ENCODE results near the gene ING1.
"Not testable (repeated sequence)": the region's sequence is repeated elsewhere in the genome, so short reads cannot be mapped to it uniquely, and the experiment has no call there.

ING1 gene, protein sequence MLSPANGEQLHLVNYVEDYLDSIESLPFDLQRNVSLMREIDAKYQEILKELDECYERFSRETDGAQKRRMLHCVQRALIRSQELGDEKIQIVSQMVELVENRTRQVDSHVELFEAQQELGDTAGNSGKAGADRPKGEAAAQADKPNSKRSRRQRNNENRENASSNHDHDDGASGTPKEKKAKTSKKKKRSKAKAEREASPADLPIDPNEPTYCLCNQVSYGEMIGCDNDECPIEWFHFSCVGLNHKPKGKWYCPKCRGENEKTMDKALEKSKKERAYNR

DNA sequence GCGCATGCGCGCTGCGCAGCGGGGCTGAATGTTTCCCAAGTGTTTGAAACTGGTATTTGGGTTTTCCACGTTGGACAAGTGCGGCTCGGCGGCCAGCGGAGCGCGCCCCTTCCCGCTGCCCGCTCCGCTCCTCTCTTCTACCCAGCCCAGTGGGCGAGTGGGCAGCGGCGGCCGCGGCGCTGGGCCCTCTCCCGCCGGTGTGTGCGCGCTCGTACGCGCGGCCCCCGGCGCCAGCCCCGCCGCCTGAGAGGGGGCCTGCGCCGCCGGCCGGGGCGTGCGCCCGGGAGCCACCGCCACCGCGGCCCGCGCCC is at the start of gene ING1:
Gene ING1, plus strand, starts transcription at position 59 of the 311 bp plus-strand sequence. CDS start 450 bp downstream, outside the sequence.
- no peak for DNase-seq (ENCODE audit: low read depth in 2 of 2)

DNA sequence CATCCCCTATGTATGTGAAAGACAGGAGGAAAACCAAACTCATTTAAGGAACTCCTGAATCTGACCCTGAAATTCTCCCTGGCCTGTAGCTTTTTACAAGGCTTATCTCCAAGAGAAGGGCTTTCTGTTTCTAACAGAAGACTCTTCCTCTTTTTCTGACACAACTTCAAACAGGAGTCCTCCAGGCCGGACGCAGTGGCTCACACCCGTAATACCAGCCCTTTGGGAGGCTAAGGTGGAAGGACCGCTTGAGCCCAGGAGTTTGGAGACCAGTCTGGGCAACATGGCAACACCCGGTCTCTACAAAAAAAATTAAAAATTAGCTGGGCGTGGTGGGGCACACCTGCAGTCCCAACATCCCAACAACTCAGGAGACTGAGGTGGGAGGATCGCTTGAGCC is 49.5 kb upstream of the ING1 start:
- no peak for DNase-seq (ENCODE audit: low read depth in 2 of 2)

DNA sequence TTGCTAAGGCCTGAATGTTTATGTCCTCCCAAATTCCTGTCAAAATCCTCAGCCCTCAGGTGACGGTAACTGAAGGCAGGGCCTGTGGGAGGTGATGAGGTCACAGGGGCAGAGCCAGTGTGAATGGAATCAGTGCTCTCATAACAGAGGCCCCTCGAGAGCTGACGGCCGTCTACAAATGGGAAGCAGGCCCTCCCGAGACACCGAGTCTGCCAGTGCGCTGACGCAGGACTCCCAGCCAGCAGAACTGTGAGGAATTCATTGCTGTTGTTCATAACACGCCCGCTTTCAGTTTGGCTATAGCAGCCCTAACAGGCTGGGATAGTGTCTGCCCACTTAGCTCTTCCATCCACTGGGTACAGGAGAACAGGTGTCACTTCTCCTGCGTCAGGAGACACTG is 48.8 kb upstream of the ING1 start:
- no peak for DNase-seq (ENCODE audit: low read depth in 2 of 2)

DNA sequence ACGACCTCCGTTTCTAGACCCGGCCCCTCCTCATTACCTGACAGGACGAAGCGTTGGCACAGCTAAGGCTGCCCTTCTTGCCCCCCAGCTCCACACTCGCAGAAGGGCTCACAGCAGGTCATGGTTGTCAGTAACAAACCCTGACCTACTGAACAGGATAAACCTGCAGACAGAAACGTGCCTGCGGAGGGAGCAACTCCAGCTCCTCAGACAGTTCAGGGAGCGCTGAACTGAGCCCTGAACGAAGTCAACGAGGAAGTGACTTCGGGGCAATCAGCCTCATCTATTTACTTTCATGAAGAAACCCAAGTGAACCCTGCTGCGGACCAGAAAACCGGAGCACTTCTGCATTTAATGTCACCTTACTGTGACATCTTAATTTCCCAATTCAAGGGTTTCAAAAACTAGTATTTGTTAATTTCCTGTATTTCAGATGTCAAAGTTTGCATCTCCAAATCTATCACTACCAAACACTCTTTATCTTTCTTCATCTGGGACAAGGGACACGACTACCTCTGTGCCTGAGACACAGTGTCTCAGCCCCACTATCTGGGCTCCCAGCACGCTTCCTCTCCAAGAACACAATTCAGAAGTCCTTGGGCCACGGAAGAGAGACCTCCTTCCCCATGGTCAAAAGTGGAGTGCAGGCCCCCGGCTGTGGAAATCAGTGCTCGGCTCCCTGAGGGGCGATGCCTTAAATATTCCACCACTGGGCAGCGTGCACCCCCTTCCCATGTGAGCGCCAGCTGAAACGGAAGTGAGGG is 47.8 kb upstream of the ING1 start:
- no peak for DNase-seq (ENCODE audit: low read depth in 2 of 2)

DNA sequence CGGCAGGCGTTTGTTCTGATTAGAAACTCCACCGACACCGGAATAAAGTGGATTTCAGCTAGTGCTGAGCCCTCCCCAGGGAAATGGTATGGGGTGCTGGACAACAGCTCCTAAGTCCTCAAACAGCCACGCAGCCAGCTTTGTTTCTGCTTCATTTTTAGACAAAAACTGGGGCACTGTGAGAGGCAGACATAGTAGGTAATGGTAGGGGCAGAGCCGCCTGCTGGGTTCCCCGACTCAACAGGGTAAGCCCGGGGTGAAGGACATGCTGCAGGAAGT is 47.3 kb upstream of the ING1 start:
- no peak for DNase-seq (ENCODE audit: low read depth in 2 of 2)

DNA sequence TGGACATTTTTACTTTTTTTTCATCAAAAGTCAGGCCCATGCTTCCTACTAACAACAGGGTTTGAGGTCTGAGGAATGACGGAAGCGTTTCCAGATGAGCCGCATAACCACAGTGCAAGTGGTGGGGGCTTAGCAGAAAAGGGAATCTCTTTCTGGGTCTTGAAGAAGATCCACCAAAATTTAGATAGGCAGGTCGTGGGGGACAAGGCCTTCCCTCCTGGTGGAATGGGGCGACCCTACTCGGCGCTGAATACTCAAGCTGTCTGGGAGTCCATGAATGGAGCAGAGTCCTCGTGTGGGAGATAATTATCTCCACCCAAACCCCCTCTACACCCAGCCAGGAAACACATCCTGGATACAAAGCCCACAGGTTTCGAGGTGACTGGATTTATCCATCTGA is 44.5 kb upstream of the ING1 start:
- no peak for DNase-seq (ENCODE audit: low read depth in 2 of 2)

DNA sequence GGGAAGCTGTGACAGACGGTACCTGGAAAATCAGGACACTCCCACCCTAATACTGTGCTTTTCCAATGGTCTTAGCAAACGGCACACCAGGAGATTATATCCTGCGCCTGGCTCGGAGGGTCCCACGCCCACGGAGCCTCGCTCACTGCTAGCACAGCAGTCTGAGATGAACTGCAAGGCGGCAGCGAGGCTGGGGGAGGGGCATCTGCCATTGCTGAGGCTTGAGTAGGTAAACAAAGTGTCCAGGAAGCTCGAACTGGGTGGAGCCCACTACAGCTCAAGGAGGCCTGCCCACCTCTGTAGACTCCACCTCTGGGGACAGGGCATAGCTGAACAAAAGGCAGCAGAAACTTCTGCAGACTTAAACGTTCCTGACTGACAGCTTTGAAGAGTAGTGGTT is 43.7 kb upstream of the ING1 start:
- DNase-seq (ENCODE audit: low read depth in 2 of 2), result not testable (repeated sequence)

DNA sequence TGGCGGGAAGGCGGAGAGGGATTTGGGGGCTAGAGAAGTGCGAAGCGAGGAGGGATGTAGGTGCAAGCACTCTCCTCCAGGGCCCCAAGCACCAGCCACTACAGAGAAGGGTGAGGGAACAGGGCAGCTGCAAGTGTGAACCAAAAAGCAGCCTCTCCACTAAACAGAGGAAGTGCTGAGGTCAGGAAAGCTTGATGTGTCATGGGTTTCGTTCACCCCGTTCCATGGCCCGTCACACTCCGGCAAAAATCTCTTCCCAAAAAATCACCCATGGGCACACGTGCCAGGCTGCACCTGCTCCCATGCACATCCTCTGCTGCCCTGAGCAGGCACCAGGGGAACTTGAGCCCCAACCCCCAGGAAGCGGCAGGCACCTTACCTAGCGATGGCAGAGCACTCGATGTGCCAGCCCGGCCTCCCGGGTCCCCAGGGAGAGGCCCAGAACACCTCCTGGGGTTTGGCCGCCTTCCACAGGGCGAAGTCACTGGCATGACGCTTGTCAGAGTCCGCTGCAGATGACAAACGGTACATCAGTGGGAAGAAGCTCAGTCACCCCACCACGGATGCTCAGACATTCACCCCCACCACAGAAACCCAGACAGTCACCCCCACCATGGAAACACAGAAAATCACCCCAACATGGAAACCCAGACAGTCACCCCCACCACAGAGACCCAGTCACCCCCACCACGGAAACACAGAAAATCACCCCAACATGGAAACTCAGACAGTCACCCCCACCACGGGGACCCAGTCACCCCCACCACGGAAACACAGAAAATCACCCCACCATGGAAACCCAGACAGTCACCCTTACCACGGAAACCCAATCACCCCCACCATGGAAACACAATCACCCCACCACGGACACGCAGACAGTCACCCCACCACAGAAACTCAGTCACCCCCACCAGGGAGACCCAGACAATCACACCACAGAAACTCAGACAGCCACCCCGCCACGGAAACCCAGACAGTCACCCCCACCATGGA is 36.6 kb upstream of the ING1 start:
- no peak for DNase-seq (ENCODE audit: low read depth in 2 of 2)

DNA sequence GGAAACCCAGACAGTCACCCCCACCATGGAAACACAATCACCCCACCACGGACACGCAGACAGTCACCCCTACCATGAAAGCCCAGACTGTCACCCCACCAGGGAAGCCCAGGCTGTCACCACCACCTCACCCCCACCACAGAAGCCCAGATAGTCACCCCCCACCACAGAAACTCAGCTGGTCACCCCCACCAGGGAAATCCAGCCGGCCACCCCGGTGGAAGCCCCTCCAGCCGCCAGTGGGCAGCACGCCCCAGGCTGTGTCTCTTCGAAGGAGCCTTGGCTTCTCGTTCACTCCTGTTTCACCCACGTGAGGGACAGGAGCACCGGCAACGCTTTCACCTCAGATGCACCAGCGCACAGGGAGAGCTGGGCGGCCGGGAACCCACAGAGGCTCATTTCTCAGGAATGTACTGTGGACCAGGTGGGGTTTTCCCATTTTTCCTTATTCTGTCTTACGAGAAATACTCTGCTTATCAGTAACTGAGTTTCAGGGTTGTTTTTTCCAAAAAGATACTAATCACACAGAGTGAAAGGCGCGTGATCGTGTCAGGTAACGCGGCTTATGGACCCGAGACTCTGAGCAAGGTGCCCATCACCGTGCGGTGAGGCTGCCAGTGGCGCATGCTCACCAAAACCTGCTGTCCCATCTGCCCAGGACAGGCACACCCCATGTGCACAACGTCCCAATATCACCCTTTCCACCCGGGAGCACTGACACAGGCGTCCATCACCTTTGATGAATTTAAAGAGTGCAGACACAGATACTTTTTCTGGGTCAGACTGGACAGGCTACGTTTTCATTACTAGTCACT is 35.6 kb upstream of the ING1 start:
- DNase-seq (ENCODE audit: low read depth in 2 of 2), result no peak

DNA sequence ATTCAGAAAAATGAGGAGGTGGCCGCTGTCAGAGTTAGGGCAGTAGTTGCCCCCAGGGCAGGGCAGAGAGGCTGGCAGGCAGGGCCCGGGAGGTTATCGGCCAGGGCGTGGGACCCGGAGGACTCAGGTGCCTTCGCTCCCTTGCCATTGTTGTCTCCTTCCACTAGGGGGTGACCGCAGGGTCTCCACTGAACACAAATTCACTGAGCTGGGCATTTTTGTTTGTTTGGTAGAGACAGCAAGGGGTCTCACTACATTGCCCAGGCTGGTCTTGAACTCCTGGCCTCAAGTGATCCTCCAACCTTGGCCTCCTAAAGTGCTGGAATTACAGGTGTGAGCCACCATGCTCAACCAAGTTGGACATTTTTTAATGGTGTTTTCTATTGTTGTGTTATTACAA is 32.6 kb upstream of the ING1 start:
- no peak for DNase-seq (ENCODE audit: low read depth in 2 of 2)

DNA sequence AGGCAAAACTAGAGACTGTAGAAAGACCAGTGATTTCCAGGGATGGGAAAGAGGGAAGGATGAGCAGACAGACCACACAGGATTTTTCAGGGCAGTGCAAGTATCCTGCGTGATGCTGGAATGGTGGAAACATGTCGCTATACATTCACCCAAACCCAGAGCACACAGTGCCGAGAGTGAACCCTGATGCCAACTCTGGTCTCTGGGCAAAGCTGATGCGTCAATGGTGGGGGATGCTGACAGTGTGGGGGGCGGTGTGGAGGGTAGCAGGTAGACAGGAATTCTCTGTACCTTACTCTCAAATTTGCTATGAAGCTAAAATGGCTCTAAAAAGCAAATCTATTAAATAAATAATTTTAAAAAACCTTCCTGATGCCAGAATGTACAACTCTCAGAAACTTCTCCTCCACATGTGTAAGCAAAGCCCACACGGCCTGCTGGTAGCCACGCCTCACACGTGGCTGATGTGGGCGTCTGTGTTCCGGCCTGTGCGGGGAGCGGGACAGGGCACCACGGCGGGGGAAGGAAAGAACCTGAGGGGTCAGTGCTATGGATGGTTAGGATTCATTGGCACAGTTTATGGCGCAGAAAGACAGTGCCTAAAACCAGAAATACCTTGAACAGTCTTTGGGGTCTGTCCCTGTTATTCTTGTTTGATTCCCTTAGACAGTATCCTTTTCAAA is 31.5 kb upstream of the ING1 start:
- no peak for DNase-seq (ENCODE audit: low read depth in 2 of 2)

DNA sequence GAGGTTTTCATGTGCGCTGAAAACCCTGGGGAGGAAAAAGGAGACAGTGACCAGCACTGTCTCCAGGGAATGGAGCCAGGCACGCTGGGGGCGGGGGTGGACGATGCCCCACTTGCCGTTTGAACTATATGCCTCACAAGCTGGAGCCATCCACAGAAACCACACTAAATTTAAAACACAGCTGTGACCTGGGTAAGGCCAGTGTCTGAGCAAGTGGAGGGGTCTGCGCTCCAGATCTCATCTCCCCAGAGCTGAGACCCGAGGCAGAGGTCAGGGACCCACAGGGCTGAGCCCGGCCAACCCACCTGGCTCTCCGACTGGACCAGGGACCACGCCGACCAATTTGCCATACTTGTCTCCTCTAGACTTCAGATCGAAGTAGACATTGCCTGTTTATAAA is 30.8 kb upstream of the ING1 start:
- DNase-seq (ENCODE audit: low read depth in 2 of 2), result no peak

DNA sequence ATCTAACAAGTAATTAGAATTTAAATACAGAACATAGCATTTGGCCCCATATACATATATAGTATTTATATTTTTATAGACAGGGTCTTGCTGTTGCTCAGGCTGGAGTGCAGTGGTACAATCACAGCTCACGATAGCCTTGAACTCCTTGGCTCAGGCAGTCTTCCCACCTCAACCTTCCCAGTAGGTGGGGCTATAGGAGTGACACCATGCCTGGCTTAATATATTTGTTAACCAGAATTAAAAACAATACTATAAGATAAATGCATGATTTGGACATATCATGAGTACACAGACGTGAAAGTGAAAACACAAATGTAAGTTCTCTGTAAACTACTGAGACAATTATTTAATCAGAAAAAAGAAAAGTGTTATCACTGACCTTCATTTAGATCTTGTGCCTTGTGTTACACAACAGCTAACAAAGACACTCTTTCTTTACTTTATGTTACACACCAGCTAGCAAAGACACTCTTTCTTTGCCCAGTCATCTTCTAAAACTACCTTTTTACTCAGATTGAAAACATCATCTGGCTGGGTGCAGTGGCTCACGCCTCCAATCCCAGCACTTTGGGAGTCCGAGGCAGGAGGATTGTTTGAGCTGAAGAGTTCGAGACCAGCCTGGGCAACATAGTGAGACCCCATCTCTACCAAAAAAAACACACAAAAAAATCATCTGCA is 30.2 kb upstream of the ING1 start:
- DNase-seq (ENCODE audit: low read depth in 2 of 2), result no peak

DNA sequence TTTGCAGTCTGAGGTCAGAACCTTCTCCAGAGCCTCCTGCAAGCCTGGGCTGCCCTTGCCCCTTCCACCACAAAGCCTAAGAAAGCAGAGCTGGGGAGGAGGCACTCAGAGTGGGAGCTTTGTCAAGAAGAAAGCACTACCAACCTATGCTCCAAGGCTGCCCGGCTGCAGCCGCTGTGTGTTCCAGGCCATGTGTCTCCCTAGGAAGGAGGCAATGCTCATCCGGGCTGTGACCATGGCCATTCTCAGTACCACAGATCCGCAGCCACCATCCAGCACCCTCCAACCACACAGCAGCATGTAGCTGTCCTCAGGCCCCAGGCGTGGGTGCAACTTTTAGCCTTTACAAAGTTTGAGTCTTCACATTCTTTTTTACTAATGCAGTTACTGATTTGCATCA is 29.6 kb upstream of the ING1 start:
- no peak for DNase-seq (ENCODE audit: low read depth in 2 of 2)

DNA sequence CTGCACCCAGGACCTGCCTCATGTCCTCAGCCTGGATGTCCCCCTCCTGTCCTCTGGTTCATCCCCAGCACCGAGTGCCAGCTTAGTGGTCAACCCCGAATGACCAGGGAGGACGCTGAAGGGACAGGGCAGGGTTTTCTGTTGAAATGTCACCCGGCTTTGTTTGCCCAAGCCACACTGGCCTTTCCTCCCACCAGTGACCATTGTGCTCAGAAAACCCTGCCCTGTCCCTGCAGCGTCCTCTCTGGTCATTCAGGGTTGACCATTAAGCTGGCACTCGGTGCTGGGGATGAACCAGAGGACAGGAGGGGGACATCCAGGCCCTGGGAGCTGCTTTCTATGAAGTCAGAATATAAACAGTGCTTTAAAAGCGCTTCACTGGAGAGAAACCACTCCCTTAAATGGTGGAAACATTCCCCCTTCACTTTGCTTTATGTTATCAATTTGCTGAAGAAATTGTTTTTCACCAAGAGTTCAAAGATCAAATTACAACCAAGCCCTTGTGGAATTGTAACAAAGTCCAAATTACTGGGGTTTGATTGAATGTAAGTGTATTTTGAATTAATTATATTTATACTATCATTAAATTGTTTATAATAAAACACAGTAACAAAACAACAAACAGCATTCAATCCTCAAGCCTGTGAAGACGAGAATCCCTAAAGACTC is 29.0 kb upstream of the ING1 start:
- DNase-seq (ENCODE audit: low read depth in 2 of 2), result no peak

DNA sequence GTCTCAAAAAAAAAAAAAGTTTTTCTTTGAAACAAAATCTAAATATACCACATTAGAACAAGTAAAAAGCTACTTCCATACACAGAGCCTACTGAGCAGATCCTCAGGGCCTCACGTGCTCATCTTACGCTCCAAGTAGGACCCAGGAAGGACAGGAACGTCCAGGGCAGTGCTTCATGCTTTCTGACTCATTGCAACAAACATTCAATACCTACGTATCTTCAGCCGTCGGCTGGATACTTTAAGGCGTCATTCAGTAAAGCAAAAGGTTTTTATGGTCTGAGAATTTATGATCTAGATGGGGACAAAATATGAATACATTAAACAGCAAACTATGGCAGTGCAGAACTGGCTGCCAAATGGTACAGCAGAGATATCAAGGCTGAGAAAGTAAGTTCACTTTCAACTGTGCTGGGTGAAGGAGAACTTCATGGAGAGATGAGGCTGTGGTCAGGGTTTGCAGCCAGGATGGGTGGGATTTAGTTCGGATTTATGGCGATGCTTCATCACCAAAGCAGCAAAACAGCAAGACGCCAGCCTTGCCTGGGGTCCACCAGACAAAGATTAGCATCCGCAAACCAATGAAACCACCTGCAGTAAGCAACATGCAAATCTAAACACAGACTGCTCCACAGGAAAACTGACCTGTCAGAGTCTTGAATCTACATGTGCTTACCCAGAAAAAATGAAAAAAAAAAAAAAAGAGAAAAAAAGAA is 28.0 kb upstream of the ING1 start:
- peak; percentile 16 to 33 for DNase-seq (ENCODE audit: low read depth in 2 of 2)

DNA sequence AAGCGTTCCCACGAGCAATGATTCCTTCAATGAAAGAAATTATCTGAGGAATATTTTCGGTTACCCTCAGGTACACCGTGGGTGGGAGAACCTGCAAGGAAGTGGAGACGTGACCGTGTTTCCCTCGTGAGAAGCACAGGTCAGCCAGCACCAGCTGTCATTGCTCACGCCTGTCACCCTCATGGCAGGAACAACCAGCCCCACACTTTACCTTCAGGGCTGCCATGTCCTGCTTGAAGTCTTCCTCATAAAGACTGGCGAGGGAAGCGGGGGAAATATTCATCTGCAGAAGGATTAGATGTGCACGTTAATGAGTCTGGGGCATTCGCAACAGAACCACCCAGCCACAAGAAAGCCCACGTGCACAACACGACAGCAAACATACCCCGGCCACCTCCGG is 25.8 kb upstream of the ING1 start:
- no peak for DNase-seq (ENCODE audit: low read depth in 2 of 2)

DNA sequence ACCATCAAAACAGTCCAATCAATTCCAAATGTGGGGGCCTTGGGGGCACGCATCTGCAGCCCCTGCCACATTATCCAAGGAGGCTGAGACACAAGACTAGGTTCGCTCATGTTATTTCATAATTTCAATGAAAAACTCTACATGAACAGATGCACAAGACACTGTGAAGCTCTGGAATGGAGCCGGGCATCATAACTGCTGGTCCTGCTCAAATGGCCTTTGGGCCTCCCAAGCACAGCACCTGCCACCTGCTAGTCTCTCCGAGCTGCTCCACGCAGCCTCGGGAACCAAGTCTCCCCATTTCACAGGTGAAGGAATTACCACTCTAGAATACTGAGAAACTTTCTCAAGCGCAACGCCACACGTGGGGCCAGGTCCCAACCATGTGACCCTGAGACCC is 24.5 kb upstream of the ING1 start:
- DNase-seq (ENCODE audit: low read depth in 2 of 2), result no peak

DNA sequence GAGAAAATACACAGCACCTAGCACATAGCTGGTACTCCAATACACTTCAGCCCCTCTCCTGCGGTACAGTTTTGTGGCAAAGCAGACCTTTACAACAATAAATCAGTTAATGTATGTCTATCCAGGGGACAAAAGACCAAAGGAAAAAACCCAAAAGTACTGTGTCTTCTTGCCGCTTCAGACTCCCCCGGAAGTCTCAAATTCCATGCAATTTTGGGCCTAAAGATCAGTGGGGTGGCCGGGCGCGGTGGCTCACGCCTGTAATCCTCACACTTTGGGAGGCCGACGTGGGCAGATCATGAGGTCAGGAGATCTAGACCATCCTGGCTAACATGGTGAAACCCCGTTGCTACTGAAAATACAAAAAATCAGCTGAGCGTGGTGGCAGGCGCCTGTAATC is 23.8 kb upstream of the ING1 start:
- DNase-seq (ENCODE audit: low read depth in 2 of 2), result no peak

DNA sequence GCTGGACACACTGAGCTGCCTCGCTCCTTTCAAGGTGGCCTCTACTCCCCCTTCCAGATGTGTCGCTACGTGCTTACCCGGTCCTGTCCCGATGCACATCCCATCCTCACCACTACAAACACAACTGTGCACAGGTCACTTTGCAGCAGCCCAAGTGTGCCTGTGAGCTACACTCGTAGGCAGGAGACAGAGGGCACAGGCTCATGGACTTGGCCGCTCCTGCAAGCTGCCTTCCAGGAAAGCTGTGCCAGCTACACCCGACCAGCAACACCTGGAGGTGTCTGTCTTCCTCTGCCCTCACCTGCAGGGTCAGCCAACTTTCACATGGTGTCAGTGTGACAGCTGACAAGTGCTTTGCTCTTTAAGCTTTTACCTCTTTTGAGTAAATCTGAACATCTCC is 23.0 kb upstream of the ING1 start:
- DNase-seq (ENCODE audit: low read depth in 2 of 2), result no peak

Measured in fibroblast of skin of left quadriceps (primary cell).